HCT116 (cell line): Measurements from ENCODE around the gene CLVS2. TPM values are rescaled to one million over a fixed set of nuclear protein-coding genes. Genes with fewer than 3 reads are reported as not detected.

Experiments used
- ATAC-seq: fragments of 200-7000 bp; cut with Tn5 transposase; 2 replicates; pipeline ENCODE4 v1.9.1; 2020; ENCODE audit warnings: mild to moderate bottlenecking, moderate library complexity
- BruUV-seq: library from RNA; stranded (reverse); fragments of 400-500 nt; replicated peaks from 2 replicates; lab custom pipeline; 2021; lab: Mats Ljungman, UMichigan
- CTCF ChIA-PET: fragments of 300-600 bp; sonication (Branson Sonifier 250); formaldehyde crosslinking; loops from one replicate; lab custom pipeline; 2021; ENCODE audit warnings: antibody characterized with exemption; lab: Charles Lee
- POLR2A ChIA-PET: fragments of 300-600, 350-600 bp; sonication (Branson Sonifier 250); formaldehyde crosslinking; loops from one replicate; lab custom pipeline; 2021; ENCODE audit warnings: antibody characterized with exemption; lab: Charles Lee
- RAD21 ChIA-PET, 2 experiments: fragments of 300-600 bp; sonication (Branson Sonifier 250); formaldehyde crosslinking; loops; one replicate each; lab custom pipeline; 2023; ENCODE audit warnings: low total read pairs in 2 of 2; ENCODE audit not compliant: uncharacterized antibody in 2 of 2, unreplicated experiment in 2 of 2, low non-redundant PET in 1 of 2; lab: Charles Lee
- DNase-seq: peaks from one replicate; pipeline ENCODE4 v3.0.0-alpha.2; 2010; ENCODE audit warnings: low read depth, low spot score
- H2AFZ ChIP-seq: fragments of 200-600 bp; shearing (Covaris generic), sonication (generic); 2 replicates; pipeline ENCODE4 v1.6.1; 2017; ENCODE audit warnings: low read depth, mixed run types, mixed read lengths, antibody characterized with exemption, low read length; ENCODE audit not compliant: poor library complexity, severe bottlenecking
- H3K27ac ChIP-seq: 2 replicates; pipeline ENCODE4 v1.5.1; 2012; ENCODE audit warnings: low read depth, low read length
- H3K27me3 ChIP-seq: fragments of 200-600 bp; sonication (generic); 2 replicates; pipeline ENCODE4 v1.6.1; 2016; ENCODE audit warnings: mixed run types, low read length, mixed read lengths; ENCODE audit not compliant: insufficient read depth
- H3K36me3 ChIP-seq, 2 experiments: fragments of 200-500 bp in 1 of 2; fragments of 200-600 bp in 1 of 2; sonication (Bioruptor generic) in 1 of 2; sonication (generic) in 1 of 2; 2 replicates each; pipeline versions ENCODE4 v1.5.1 to v1.6.1; 2014 to 2016; ENCODE audit warnings: low read length in 2 of 2, inconsistent platforms in 1 of 2, mixed read lengths in 1 of 2, mixed run types in 1 of 2; ENCODE audit not compliant: insufficient read depth in 2 of 2, control insufficient read depth in 1 of 2
- H3K4me1 ChIP-seq, 2 experiments: fragments of 200-600 bp in 1 of 2; sonication (generic) in 1 of 2; 2 replicates each; pipeline versions ENCODE4 v1.5.1 to v1.6.1; 2012 to 2017; ENCODE audit warnings: low read length in 2 of 2, inconsistent platforms in 1 of 2, mild to moderate bottlenecking in 1 of 2, mixed read lengths in 1 of 2, mixed run types in 1 of 2, moderate library complexity in 1 of 2; ENCODE audit not compliant: insufficient read depth in 2 of 2, control insufficient read depth in 1 of 2
- H3K4me2 ChIP-seq: fragments of 200-600 bp; sonication (generic); 2 replicates; pipeline ENCODE4 v1.6.1; 2017; ENCODE audit warnings: mixed run types, low read length, mixed read lengths
- H3K4me3 ChIP-seq, 2 experiments: fragments of 200-600 bp in 1 of 2; sonication (generic) in 1 of 2; replicated peaks in 1 of 2; 2 replicates each; pipeline ENCODE4 v1.5.1; 2011 to 2016; ENCODE audit warnings: low read length in 2 of 2, control low read depth in 1 of 2, low read depth in 1 of 2, mild to moderate bottlenecking in 1 of 2, mixed read lengths in 1 of 2, mixed run types in 1 of 2
- H3K79me2 ChIP-seq: fragments of 200-600 bp; sonication (generic); 2 replicates; pipeline ENCODE4 v1.6.1; 2017; ENCODE audit warnings: mild to moderate bottlenecking, mixed run types, low read length, moderate library complexity, mixed read lengths; ENCODE audit not compliant: insufficient read depth
- H3K9ac ChIP-seq: fragments of 200-600 bp; sonication (generic); 2 replicates; pipeline ENCODE4 v1.6.1; 2016; ENCODE audit warnings: low read length, mixed read lengths
- H3K9me2 ChIP-seq: fragments of 200-600 bp; sonication (generic), shearing (Covaris generic); 2 replicates; pipeline ENCODE4 v1.6.1; 2017; ENCODE audit warnings: mixed run types, mild to moderate bottlenecking, moderate library complexity; ENCODE audit not compliant: insufficient read depth
- H3K9me3 ChIP-seq, 2 experiments: fragments of 200-500 bp in 1 of 2; fragments of 200-600 bp in 1 of 2; sonication (Bioruptor generic) in 1 of 2; sonication (generic) in 1 of 2; 2 replicates each; pipeline ENCODE4 v1.6.1; 2014 to 2017; ENCODE audit warnings: low read length in 2 of 2, mixed read lengths in 2 of 2, inconsistent platforms in 1 of 2, low read depth in 1 of 2, mild to moderate bottlenecking in 1 of 2, mixed run types in 1 of 2, moderate library complexity in 1 of 2; ENCODE audit not compliant: control insufficient read depth in 1 of 2, insufficient read depth in 1 of 2
- H4K20me1 ChIP-seq: fragments of 200-600 bp; sonication (generic), shearing (Covaris generic); 2 replicates; pipeline ENCODE4 v1.6.1; 2017; ENCODE audit warnings: mixed run types, mild to moderate bottlenecking, moderate library complexity; ENCODE audit not compliant: insufficient read depth
- ATF3 ChIP-seq: IDR thresholded peaks from 2 replicates; pipeline ENCODE4 v1.6.1; 2012
- CBX3 ChIP-seq: IDR thresholded peaks from 2 replicates; pipeline ENCODE4 v1.6.1; 2012; ENCODE audit warnings: low read depth
- CTCF ChIP-seq, 3 experiments: fragments of 200-600 bp in 1 of 3; sonication (generic) in 1 of 3; IDR thresholded peaks in 2 of 3; conservative IDR thresholded peaks in 1 of 3; 2 replicates each; pipeline ENCODE4 v1.5.1; 2012 to 2017; ENCODE audit warnings: low read depth in 2 of 3, low read length in 2 of 3, antibody characterized with exemption in 1 of 3, borderline replicate concordance in 1 of 3, control low read depth in 1 of 3, mild to moderate bottlenecking in 1 of 3, mixed read lengths in 1 of 3, mixed run types in 1 of 3, moderate library complexity in 1 of 3; ENCODE audit not compliant: insufficient read depth in 1 of 3
- ELF1 ChIP-seq: IDR thresholded peaks from 2 replicates; pipeline ENCODE4 v1.6.1; 2012; ENCODE audit warnings: low read depth, borderline replicate concordance
- EZH2 ChIP-seq: fragments of 200-600 bp; sonication (generic); IDR thresholded peaks from 2 replicates; pipeline ENCODE4 v1.6.1; 2017; ENCODE audit warnings: antibody characterized with exemption, mixed run types
- EZH2phosphoT487 ChIP-seq: fragments of 200-600 bp; IDR thresholded peaks from 2 replicates; pipeline ENCODE4 v1.6.1; 2018; ENCODE audit warnings: antibody characterized with exemption, borderline replicate concordance
- FOSL1 ChIP-seq: IDR thresholded peaks from 2 replicates; pipeline ENCODE4 v1.6.1; 2012; ENCODE audit warnings: low read depth
- MAX ChIP-seq: IDR thresholded peaks from 2 replicates; pipeline ENCODE4 v1.6.1; 2012
- POLR2AphosphoS5 ChIP-seq: IDR thresholded peaks from 2 replicates; pipeline ENCODE4 v1.6.1; 2011; ENCODE audit warnings: mild to moderate bottlenecking, low read depth, low read length, moderate library complexity
- RAD21 ChIP-seq: IDR thresholded peaks from 2 replicates; pipeline ENCODE4 v1.6.1; 2012; ENCODE audit warnings: low read depth, mild to moderate bottlenecking
- REST ChIP-seq: IDR thresholded peaks from 2 replicates; pipeline ENCODE4 v1.6.1; 2012; ENCODE audit warnings: low read depth
- SIN3A ChIP-seq: IDR thresholded peaks from 2 replicates; pipeline ENCODE4 v1.6.1; 2012; ENCODE audit warnings: low read depth
- SP1 ChIP-seq: IDR thresholded peaks from 2 replicates; pipeline ENCODE4 v1.6.1; 2012; ENCODE audit warnings: low read depth
- SRF ChIP-seq: IDR thresholded peaks from 2 replicates; pipeline ENCODE4 v1.6.1; 2012; ENCODE audit warnings: low read depth
- TCF7L2 ChIP-seq: IDR thresholded peaks from 2 replicates; pipeline ENCODE4 v1.7.0; 2011; ENCODE audit warnings: borderline replicate concordance, inconsistent platforms; ENCODE audit not compliant: insufficient read depth, insufficient read length; ENCODE audit errors: extremely low read depth
- ZBTB33 ChIP-seq: IDR thresholded peaks from 2 replicates; pipeline ENCODE4 v1.6.1; 2011; ENCODE audit warnings: mild to moderate bottlenecking, low read length, moderate library complexity; ENCODE audit not compliant: insufficient replicate concordance; ENCODE audit errors: extremely low read depth
- ZFX ChIP-seq: fragments of 450-650 bp; IDR thresholded peaks from 2 replicates; pipeline ENCODE4 v1.6.1; 2017
- ZNF274 ChIP-seq: fragments of 200-500 bp; sonication (Bioruptor generic); IDR thresholded peaks from 2 replicates; pipeline ENCODE4 v1.6.1; 2014; ENCODE audit warnings: mild to moderate bottlenecking, low read depth, low read length, inconsistent platforms
- intact Hi-C: fragments of 100-400 bp; cut with micrococcal nuclease; formaldehyde crosslinking; loops from 2 replicates; pipeline ENCODE4 v1.10.0; 2022
- total RNA-seq: library from RNA; stranded (reverse); gene quantifications from one replicate; pipeline ENCODE4 v1.2.1, GENCODE V29; 2021; ENCODE audit not compliant: unreplicated experiment

The CLVS2 gene
- total RNA-seq, 1 experiment from 2014 or later: not detected

GRCh38 chr6:123105561-123105960 is 109.5 kb downstream of the CLVS2 start:
- Histone ChIP-seq H3K4me2 (no peak overlapping the region), H4K20me1 (no peaks in the 10 kb centered on the region; the same call in 1 of the 2 replicates), H2AFZ (no peak overlapping the region), H3K36me3 (no peaks in the 10 kb centered on the region), H3K27me3 (no peaks in the 10 kb centered on the region; the same call in 1 of the 2 replicates), H3K4me3 (no peak overlapping the region), H3K9me3 (no peaks in the 10 kb centered on the region), H3K9me2 (no peaks in the 10 kb centered on the region), H3K27ac (no peak overlapping the region), H3K79me2 (no peaks in the 10 kb centered on the region), H3K9ac (no peak overlapping the region), H3K4me1 (no peaks in the 10 kb centered on the region)
- intact Hi-C loops: no loop called here
- CTCF ChIA-PET: no interaction called here
- no TSS peak for BruUV-seq
- DNase-seq (no peak), ATAC-seq (no peak)
- TF ChIP-seq REST: no peak
- TF ChIP-seq SIN3A: no peak
- TF ChIP-seq TCF7L2: no peak
- TF ChIP-seq CBX3: no peak
- TF ChIP-seq SP1: no peak
- no peak for TF ChIP-seq SRF
- TF ChIP-seq CTCF (IDR thresholded peaks at IDR 0.05 in 2 of 3, conservative IDR thresholded peaks at IDR 0.05 in 1 of 3; ENCODE audit: borderline replicate concordance in 1 of 3, insufficient read depth in 1 of 3, low read depth in 2 of 3, low read length in 2 of 3): no peak
- no peak for TF ChIP-seq EZH2
- no peak for TF ChIP-seq MAX
- TF ChIP-seq EZH2phosphoT487: no peak
- TF ChIP-seq ZFX: no peak
- TF ChIP-seq ELF1: no peak
- TF ChIP-seq ATF3: no peak
- no peak for TF ChIP-seq ZBTB33
- TF ChIP-seq POLR2AphosphoS5: no peak
- no peak for TF ChIP-seq FOSL1
- TF ChIP-seq ZNF274: no peak
- TF ChIP-seq RAD21: no peak
- RAD21 ChIA-PET: no interaction called here
- POLR2A ChIA-PET: no interaction called here
